Fibroblast of lung (primary cell): Measurements from ENCODE around the gene UTS2B. TPM values are rescaled to one million over a fixed set of nuclear protein-coding genes. Genes with fewer than 3 reads are reported as not detected.

Experiments used
- DNase-seq, 2 donors: peaks; one replicate each; pipeline versions ENCODE4 v3.0.0 to v3.0.0-alpha.2; 2010; ENCODE audit warnings: low read depth in 2 of 2
- H2AFZ ChIP-seq: 2 replicates; pipeline ENCODE4 v1.5.1; 2012; ENCODE audit warnings: low read length, control low read depth, inconsistent platforms
- H3K27ac ChIP-seq: 2 replicates; pipeline ENCODE4 v1.5.1; 2011; ENCODE audit warnings: low read length, control low read depth; ENCODE audit not compliant: insufficient read depth
- H3K27me3 ChIP-seq: 2 replicates; pipeline ENCODE4 v1.5.1; 2011; ENCODE audit warnings: mild to moderate bottlenecking, low read length; ENCODE audit not compliant: control insufficient read depth, insufficient read depth
- H3K36me3 ChIP-seq: 2 replicates; pipeline ENCODE4 v1.5.1; 2011; ENCODE audit warnings: low read length; ENCODE audit not compliant: control insufficient read depth, insufficient read depth
- H3K4me1 ChIP-seq: 2 replicates; pipeline ENCODE4 v1.5.1; 2011; ENCODE audit warnings: low read length; ENCODE audit not compliant: control insufficient read depth, insufficient read depth; ENCODE audit errors: extremely low read depth
- H3K4me2 ChIP-seq: 2 replicates; pipeline ENCODE4 v1.5.1; 2011; ENCODE audit warnings: low read length, control low read depth; ENCODE audit not compliant: insufficient read depth; ENCODE audit errors: extremely low read depth
- H3K4me3 ChIP-seq, 4 experiments: fragments of 200-600 bp in 1 of 4; sonication (generic) in 1 of 4; replicated peaks in 1 of 4; 2 replicates each; pipeline ENCODE4 v1.5.1; 2011 to 2016; ENCODE audit warnings: low read length in 4 of 4, low read depth in 3 of 4, mild to moderate bottlenecking in 3 of 4, control low read depth in 2 of 4, inconsistent platforms in 1 of 4, mixed read lengths in 1 of 4; ENCODE audit not compliant: insufficient read depth in 1 of 4; ENCODE audit errors: control extremely low read depth in 1 of 4
- H3K79me2 ChIP-seq: 2 replicates; pipeline ENCODE4 v1.5.1; 2012; ENCODE audit warnings: mild to moderate bottlenecking, low read length, inconsistent platforms; ENCODE audit not compliant: control insufficient read depth, insufficient read depth
- H3K9ac ChIP-seq: 2 replicates; pipeline ENCODE4 v1.5.1; 2011; ENCODE audit warnings: mild to moderate bottlenecking, low read length, control low read depth; ENCODE audit not compliant: insufficient read depth
- H3K9me3 ChIP-seq: 2 replicates; pipeline ENCODE4 v1.5.1; 2012; ENCODE audit warnings: low read depth, low read length; ENCODE audit not compliant: control insufficient read depth, insufficient read depth
- H4K20me1 ChIP-seq: 2 replicates; pipeline ENCODE4 v1.5.1; 2011; ENCODE audit warnings: low read length; ENCODE audit not compliant: control insufficient read depth, insufficient read depth; ENCODE audit errors: extremely low read depth
- EZH2 ChIP-seq: IDR thresholded peaks from 2 replicates; pipeline ENCODE4 v1.5.1; 2012; ENCODE audit warnings: low read length, control low read depth, mild to moderate bottlenecking; ENCODE audit errors: missing control alignments
- polyA plus RNA-seq, 2 donors: library from polyadenylated mRNA; depleted of rRNA in 1 of 2; stranded (reverse) in 1 of 2; unstranded in 1 of 2; fragments of >200 nt; gene quantifications; 2 replicates each; pipeline ENCODE4 v1.2.1, GENCODE V29; 2011 to 2012; ENCODE audit warnings: missing spikeins in 1 of 2
- total RNA-seq: library from RNA; depleted of rRNA; stranded (reverse); fragments of >200 nt; gene quantifications from 2 replicates; pipeline ENCODE4 v1.2.1, GENCODE V29; 2014
- TF ChIP-seq, protein P1 (sequence below), 2 donors: IDR thresholded peaks in 1 of 2; conservative IDR thresholded peaks in 1 of 2; 1 replicate in 1 of 2; 2 replicates in 1 of 2; pipeline ENCODE4 v1.5.1; 2011 to 2012; ENCODE audit warnings: low read length in 2 of 2, control low read depth in 1 of 2, inconsistent platforms in 1 of 2, low read depth in 1 of 2, mild to moderate bottlenecking in 1 of 2

UTS2B gene
- total and polyA plus RNA-seq, 2 donors (not counting 1 experiment from before 2014, with no cell fraction given) = 0.99 to 1.3 TPM

DNA sequence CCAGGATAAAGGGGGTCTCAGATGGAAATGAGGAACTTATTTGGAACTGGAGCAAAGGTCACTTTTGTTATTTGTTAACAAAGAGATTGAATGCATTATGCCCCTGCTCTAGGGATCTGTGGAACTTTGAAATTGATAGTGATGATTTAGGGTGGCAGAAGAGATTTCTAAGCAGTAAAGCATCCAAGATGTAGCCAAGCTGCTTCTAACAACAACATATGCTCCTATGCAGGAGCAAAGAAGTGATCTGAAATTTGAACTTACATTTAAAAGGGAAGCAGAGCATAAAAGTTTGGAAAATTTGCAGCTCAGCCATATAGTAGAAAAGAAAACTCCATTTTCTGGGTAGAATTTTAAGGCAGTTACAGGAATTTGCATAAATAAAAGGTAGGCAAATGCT is 31.5 kb downstream of the UTS2B start:
- Histone ChIP-seq H3K4me2 (no peak overlapping the region), H3K27ac (no peak overlapping the region), H4K20me1 (no peaks in the 10 kb centered on the region), H3K9ac (no peak overlapping the region), H3K36me3 (no peaks in the 10 kb centered on the region), H3K4me1 (no peaks in the 10 kb centered on the region), H3K79me2 (no peaks in the 10 kb centered on the region), H3K4me3 (no peak overlapping the region), H2AFZ (no peak overlapping the region), H3K27me3 (no peaks in the 10 kb centered on the region), H3K9me3 (no peaks in the 10 kb centered on the region)
- DNase-seq = no peak
- no peak for TF ChIP-seq EZH2
- TF ChIP-seq, protein P1, sequence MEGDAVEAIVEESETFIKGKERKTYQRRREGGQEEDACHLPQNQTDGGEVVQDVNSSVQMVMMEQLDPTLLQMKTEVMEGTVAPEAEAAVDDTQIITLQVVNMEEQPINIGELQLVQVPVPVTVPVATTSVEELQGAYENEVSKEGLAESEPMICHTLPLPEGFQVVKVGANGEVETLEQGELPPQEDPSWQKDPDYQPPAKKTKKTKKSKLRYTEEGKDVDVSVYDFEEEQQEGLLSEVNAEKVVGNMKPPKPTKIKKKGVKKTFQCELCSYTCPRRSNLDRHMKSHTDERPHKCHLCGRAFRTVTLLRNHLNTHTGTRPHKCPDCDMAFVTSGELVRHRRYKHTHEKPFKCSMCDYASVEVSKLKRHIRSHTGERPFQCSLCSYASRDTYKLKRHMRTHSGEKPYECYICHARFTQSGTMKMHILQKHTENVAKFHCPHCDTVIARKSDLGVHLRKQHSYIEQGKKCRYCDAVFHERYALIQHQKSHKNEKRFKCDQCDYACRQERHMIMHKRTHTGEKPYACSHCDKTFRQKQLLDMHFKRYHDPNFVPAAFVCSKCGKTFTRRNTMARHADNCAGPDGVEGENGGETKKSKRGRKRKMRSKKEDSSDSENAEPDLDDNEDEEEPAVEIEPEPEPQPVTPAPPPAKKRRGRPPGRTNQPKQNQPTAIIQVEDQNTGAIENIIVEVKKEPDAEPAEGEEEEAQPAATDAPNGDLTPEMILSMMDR (conservative IDR thresholded peaks at IDR 0.05 in 1 of 2, IDR thresholded peaks at IDR 0.05 in 1 of 2; ENCODE audit: low read depth in 1 of 2, low read length in 2 of 2) = no peak

GRCh38 chr3:191296041-191296541 is 34.2 kb downstream of the UTS2B start:
- H3K4me2 ChIP-seq = no peak overlapping the region

DNA sequence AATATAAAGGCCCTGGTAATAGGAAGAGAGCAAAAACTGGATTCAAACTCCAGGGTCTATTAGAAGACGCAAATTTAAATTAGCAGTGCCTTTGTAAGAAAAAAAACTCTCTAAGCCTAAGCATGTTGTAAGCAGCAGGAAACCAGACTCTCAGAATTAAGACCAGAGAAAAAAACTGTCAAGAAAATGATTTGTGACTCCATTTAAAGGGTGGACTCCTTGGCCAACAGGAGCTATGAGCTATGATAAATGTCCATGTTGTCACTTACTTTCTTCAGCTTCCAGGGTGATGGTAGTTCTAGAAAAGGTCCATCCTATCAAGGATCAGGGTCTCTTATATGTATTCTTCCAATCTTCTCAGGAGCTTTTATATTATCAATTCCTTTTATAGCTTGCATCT is 36.0 kb downstream of the UTS2B start:
- H3K36me3 ChIP-seq = no peaks in the 10 kb centered on the region
- no peaks in the 10 kb centered on the region for H3K27me3 ChIP-seq
- no peak overlapping the region for H2AFZ ChIP-seq
- no peaks in the 10 kb centered on the region for H3K9me3 ChIP-seq
- H3K9ac ChIP-seq = no peak overlapping the region
- H3K27ac ChIP-seq = no peak overlapping the region
- H3K79me2 ChIP-seq = no peaks in the 10 kb centered on the region
- H3K4me3 ChIP-seq = no peak overlapping the region
- H4K20me1 ChIP-seq = no peaks in the 10 kb centered on the region
- H3K4me1 ChIP-seq = no peaks in the 10 kb centered on the region
- no peak overlapping the region for H3K4me2 ChIP-seq
- TF ChIP-seq, protein P1 (conservative IDR thresholded peaks at IDR 0.05 in 1 of 2, IDR thresholded peaks at IDR 0.05 in 1 of 2; ENCODE audit: low read depth in 1 of 2, low read length in 2 of 2) = no peak
- TF ChIP-seq EZH2 = no peak
- DNase-seq = no peak

More at GRCh38 chr3:191296041-191296541, 34.2 kb downstream of the UTS2B start:
- no peak overlapping the region for H2AFZ ChIP-seq
- H4K20me1 ChIP-seq = no peaks in the 10 kb centered on the region
- no peak for DNase-seq
- H3K27ac ChIP-seq = no peak overlapping the region
- TF ChIP-seq, protein P1 (conservative IDR thresholded peaks at IDR 0.05 in 1 of 2, IDR thresholded peaks at IDR 0.05 in 1 of 2; ENCODE audit: low read depth in 1 of 2, low read length in 2 of 2) = no peak
- TF ChIP-seq EZH2 = no peak
- H3K9me3 ChIP-seq = no peaks in the 10 kb centered on the region
- no peak overlapping the region for H3K4me3 ChIP-seq
- H3K27me3 ChIP-seq = no peaks in the 10 kb centered on the region
- H3K9ac ChIP-seq = no peak overlapping the region
- no peaks in the 10 kb centered on the region for H3K36me3 ChIP-seq
- H3K4me1 ChIP-seq = no peaks in the 10 kb centered on the region
- no peaks in the 10 kb centered on the region for H3K79me2 ChIP-seq
